Fibroblast of lung (primary cell): ENCODE data around the gene EPAS1.

Experiments
- CTCF ChIP-seq, 2 donors: IDR thresholded peaks in 1 of 2; conservative IDR thresholded peaks in 1 of 2; 1 replicate in 1 of 2; 2 replicates in 1 of 2; pipeline ENCODE4 v1.5.1; 2011 to 2012; ENCODE audit warnings: low read length in 2 of 2, control low read depth in 1 of 2, inconsistent platforms in 1 of 2, low read depth in 1 of 2, mild to moderate bottlenecking in 1 of 2
- EZH2 ChIP-seq: IDR thresholded peaks from 2 replicates; pipeline ENCODE4 v1.5.1; 2012; ENCODE audit warnings: low read length, control low read depth, mild to moderate bottlenecking; ENCODE audit errors: missing control alignments

DNA sequence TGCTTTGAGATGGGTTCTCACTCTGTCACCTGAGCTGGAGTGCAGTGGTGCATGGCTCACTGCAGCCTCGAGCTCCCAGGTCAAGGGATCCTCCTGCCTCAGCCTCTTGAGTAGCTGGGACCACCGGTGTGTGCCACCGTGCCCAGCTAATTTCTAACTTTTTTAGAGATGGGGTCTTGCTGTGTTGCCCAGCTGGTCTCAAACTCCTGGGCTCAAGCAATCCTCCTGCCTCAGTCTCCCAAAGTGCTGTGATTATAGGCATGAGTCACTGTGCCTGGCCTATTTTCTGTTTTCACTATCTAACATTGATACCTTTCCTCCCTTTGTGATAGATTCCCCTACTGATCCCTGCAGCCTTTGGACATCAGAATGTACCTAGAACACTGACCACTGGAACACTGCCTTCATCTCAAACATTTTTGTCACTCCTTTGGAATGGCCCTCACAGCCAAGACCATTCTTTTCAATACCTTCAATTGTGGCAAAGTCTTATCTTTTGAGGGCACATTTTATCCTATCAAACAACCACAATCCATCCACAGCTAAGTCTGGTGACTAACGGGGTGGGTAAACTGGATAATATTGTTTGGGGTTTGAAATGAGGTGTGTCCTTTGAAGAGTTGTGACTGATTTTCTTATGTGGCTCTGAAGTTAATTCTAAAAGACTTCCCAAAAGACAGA lies 43.7 kb downstream of the EPAS1 start:
- TF ChIP-seq CTCF (conservative IDR thresholded peaks at IDR 0.05 in 1 of 2, IDR thresholded peaks at IDR 0.05 in 1 of 2; ENCODE audit: low read depth in 1 of 2, low read length in 2 of 2): no peak
- TF ChIP-seq EZH2: no peak
